NCI-H1105 treated with DMSO at 0.1 percent for 48 hours (cell line): ENCODE results near the gene PPP1R15A.
"Not testable (repeated sequence)": the region's sequence is repeated elsewhere in the genome, so short reads cannot be mapped to it uniquely, and the experiment has no call there.

Source experiments
- DNase-seq: peaks from one replicate; lab custom pipeline; 2025; lab: John Stamatoyannopoulos, UW

The PPP1R15A gene

DNA sequence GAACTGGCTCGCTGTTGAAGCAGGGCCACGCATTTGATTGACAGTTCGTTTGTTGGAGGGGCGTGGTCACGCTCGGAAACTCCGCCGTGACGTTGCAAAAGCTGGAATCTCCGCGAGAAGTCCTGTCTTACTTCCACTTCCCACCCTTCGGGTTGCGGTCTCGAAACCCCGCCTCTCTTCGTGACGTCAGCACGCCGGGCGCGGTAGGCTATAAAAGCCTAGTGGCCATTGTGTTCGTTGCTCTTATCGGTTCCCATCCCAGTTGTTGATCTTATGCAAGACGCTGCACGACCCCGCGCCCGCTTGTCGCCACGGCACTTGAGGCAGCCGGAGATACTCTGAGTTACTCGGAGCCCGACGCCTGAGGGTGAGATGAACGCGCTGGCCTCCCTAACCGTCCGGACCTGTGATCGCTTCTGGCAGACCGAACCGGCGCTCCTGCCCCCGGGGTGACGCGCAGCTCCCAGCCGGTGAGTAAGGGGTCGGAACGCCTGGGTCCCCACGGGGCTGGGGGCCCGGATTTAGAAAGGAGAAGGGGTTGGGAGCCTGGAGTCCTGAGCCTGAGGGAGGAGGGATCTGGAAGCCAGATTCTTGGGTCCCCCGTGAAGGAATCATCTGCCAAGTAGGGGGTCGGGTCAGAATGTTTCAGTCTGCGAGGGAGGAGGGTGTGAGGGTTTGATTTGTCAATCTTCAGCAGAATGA, at the start of gene PPP1R15A:
Gene PPP1R15A, plus strand, starts transcription at position 240 of the 702 bp plus-strand sequence. CDS start 813 bp downstream, outside the sequence.
- DNase-seq = peak; percentile 96

DNA sequence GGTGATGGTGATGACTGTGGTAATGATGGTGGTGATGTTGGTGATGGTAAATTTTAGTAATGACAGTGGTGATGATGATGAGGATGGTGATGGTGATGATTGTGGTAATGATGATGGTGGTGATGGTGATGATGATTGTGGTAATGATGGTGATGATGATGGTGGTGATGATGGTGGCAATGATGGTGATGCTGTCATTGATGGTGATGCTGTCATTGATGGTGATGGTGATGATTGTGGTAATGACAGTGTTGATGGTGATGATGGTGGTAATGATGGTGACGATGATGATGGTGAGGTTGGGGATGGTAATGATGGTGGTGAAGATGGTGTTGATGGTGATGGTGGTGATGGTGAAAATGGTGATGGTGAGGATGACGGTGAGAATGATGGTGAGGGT, 49.7 kb upstream of the PPP1R15A start:
- no peak for DNase-seq

- no peak for DNase-seq
Measured at GRCh38 chr19:48826606-48827020, 45.6 kb upstream of the PPP1R15A start.

GRCh38 chr19:48830088-48830487, 42.1 kb upstream of the PPP1R15A start:
- DNase-seq = no peak

- DNase-seq = no peak
Measured at GRCh38 chr19:48830965-48831364, 41.3 kb upstream of the PPP1R15A start.

GRCh38 chr19:48833049-48833448, 39.2 kb upstream of the PPP1R15A start:
- DNase-seq = no peak

DNA sequence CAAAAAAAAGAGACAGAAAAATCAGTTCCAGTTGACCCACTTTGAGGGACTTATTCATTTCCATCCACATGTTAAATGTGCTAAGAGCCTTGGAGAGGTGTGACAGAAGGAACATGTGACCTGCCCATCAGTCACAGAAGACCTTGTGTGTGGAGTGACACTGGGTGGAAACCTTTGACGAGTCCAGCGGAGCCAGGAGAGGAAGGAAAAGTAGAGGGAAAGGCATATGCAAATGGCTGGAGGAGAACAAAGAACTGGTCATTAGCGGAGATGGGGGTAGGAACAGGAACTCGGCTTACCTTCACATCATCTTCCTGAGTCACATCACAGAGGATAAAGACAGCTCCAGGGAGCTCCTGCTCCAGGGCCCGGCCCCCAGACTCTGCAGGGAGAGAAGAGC, 38.2 kb upstream of the PPP1R15A start:
- no peak for DNase-seq

DNA sequence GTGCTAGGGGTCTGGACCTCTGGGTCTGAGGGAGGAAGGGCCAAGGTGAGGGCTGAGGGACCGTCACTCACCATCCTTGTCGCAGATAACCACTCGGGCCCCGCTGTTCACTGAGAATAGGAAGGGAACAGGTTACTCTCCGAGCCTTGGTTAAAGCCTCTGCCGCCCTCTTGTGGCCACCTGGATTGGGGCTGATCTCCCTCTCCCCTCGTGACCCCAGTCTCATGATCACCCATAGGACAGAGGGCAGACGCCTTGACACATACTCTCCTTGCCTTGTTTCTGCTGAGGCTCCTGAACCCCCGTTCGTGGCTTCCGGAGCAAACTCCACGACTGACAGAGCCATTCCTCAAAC, 36.5 kb upstream of the PPP1R15A start:
- DNase-seq = peak; percentile 90

DNA sequence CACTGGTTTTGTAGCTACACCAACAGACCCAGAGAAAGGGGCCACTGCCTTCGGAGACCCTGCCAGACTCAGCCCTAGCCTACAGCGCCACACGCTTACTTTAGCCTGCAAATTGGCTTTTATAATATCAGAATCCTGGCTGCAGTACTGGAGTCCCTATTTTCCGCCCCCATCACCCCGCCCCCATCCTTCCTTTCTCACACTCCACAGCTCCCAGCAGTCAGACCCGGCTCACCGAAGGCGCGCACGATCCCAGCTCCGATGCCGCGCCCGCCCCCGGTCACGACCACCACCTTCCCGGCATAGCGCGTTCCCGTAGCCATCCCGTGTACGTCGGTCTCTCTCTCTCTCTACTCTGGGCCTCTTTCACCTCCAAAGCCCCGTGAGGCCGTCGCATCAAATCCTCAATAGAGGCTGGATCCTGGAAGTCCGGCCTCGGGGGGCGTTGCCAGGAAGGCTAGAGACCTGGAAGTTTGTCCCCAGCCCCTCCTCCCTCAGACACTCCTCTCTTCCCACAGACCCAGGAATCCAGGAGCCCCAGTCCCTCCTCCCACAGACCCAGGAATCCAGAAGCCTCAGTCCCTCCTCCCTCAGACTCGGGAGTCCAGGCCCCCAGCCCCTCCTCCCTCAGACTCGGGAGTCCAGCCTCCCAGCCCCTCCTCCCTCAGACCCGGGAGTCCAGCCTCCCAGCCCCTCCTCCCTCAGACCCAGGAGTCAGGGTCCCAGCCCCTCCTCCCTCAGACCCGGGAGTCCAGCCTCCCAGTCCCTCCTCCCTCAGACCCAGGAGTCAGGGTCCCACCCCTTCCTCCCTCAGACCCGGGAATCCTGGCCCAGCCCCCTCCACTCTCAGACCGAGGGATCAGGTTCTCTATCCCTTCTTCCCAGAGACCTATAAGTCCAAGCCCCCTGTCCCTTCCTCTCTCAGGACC, 35.9 kb upstream of the PPP1R15A start, which contains the start of gene HSD17B14:
Gene HSD17B14, minus strand, starts transcription at position 403 of the 929 bp plus-strand sequence. Its CDS starts 80 bp downstream, at position 323.
- DNase-seq = peak; percentile 44

DNA sequence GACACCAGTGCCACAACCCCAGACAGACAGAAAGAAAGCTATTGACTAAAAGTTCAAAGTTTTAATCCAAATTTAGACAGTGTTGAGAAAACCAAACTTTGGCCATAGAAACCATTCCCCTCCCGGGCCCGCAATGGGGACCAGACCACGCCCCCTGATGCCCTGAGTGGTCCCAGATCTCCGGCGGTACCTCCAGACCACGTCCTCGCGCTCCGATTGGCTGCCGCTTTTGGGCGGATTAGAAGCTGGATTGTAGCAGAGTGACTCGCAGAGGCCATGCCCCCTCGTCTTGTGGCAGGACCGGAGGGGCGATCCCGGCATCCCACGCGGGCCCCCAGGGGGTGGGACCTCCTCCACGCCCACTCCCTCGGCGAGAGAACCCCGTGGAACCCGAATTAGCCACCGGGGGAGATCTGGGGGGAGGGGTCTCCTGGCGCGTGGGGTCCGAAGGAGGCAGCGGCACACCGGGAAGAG, 35.1 kb upstream of the PPP1R15A start:
- peak; percentile 91 for DNase-seq

GRCh38 chr19:48837687-48838086, 34.5 kb upstream of the PPP1R15A start:
- DNase-seq = no peak

- no peak for DNase-seq
Measured at GRCh38 chr19:48841047-48841446, 31.2 kb upstream of the PPP1R15A start.

GRCh38 chr19:48841571-48841970, 30.6 kb upstream of the PPP1R15A start:
- no peak for DNase-seq

DNA sequence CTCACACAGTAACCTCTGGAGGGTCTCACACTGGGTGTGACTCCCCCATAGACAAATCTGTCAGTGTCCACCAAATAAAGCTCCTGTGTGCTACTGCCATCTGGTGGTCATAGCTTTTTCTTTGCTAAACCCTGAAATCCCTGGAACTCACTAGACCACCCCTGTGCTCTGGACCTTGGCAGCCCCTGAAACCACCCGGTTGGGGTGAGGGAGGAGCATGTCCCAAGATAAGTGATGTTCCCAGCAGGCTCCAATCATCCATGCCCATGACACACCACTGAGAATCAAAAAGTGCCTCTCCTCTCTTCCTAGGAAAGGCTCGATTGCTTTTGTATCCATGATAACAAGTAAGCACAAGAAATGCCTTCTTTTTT, 29.4 kb upstream of the PPP1R15A start:
- peak; percentile 55 for DNase-seq

DNA sequence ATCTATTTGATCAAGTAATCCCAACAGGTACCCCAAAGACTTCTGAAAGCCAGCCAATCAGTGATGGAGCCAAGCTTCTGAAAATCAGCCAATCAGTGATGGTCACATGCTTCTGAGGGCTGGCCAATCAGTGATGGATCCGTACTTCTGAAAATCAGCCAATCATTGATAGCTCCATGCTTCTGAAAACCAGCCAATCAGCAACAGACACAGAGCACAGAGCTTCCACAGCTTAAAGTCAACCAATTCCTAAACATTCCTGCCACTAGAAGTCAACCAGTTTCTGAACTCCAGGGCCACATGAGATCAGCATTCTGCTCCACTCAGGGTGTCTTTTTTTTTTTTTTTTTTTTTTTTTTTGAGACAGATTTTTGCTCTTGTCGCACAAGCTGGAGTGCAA, 27.7 kb upstream of the PPP1R15A start:
- DNase-seq = no peak

DNA sequence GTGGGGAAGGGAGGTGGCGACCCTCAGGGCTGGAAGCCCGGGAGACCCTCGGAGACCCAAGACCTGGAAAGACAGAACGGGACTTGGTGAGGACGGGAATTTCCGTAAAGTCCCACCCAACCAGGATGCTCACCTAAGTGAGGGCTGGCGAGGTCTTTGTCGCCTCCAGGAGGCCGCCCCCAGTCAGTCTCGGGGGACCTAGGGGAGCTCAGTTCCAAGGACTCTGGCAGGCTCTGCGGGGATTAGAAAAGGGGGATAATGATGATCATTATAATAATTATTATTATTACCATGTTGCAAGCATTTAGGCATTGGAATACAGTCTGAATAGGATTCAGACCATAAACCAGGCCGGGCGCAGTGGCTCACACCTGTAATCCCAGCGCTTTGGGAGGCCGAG, 26.8 kb upstream of the PPP1R15A start:
- DNase-seq = no peak

DNA sequence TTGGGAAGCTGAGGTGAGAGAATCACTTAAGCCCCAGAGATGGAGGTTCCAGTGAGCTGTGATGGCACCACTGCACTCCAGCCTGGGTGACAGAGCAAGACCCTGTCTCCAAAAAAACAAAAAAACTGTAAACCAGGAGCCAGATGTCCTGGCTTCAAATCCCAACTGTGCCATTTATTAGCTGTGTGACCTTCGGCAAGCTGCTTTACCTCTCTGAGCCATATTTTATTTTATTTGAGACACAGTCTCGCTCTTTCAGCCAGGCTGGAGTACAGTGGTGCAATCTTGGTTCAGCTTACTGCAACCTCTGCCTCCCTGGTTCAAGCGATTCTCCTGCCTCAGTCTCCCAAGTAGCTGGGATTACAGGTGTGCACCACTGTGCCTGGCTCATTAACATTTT, 25.6 kb upstream of the PPP1R15A start:
- DNase-seq = not testable (repeated sequence)

DNA sequence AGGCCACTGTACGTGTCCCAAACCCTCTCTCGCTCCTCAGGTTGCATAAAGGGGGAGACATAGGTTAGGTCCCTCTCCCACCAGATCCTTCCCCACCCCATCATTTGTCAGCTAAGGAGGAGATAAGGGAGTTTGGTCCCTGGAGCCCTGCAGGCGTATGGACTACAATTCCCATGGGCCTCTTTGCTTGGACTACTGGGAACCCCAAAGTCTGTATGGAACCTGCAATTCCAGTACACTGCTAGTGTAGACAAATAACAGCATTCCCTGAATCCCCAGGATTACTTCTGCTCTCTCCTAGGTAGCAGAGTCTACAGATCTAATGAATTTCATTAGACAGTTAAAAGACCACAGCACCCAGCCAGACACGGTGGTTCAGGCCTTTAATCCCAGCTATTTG, 19.9 kb upstream of the PPP1R15A start:
- DNase-seq = no peak

GRCh38 chr19:48853483-48853882, 18.7 kb upstream of the PPP1R15A start:
- DNase-seq = no peak

DNA sequence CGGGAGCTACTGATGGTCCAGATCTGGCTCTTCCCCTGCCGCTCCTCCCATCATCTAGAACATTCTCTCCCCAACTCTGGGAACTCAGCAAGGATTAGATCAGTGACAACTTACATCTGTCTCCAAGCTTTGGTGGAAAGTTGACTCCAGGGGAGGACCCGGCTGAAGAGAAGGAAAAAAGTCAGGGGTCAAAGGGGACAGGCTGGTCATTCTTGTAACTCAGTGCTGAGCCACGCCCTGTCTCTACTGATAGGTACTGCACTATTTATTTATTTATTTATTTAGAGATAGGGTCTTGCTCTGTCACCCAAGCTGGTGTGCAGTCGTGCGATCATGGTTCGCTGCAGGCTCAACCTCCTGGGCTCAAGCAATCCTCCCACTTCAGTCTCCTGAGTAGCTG, 18.1 kb upstream of the PPP1R15A start:
- DNase-seq = no peak

DNA sequence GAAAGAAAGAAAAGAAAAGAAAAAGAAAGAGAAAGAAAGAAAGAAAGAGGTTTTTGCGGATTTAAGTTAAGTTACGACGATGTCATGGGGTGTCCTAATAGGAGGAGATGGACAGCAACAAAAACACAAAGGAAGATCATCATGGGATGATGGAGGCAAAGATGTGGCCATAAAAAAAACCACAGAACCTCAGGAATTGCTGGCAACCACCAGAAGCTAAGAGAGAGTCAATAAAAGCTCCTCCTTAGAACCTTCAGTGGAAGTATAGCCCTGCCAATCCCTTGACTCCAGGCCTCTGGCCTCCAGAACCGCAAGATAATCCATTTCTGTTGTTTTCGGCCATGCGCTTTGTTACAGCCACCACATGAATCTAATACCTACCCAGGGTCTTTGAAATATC, 15.3 kb upstream of the PPP1R15A start:
- DNase-seq = no peak

- no peak for DNase-seq
Measured at GRCh38 chr19:48858984-48859710, 13.1 kb upstream of the PPP1R15A start.
